ENCODE measurements around the gene PCDHA1. TPM values are rescaled to one million over a fixed set of nuclear protein-coding genes. Genes with fewer than 3 reads are reported as not detected.

The PCDHA1 gene
- polyA plus RNA-seq, 1 of the 3 experiments (the other 2 are of a cell fraction), result 0.16 TPM

- no peak for TF ChIP-seq IRF3 (IDR thresholded peaks at IDR 0.05; ENCODE audit: low read depth, low read length)
- no peak for TF ChIP-seq EZH2phosphoT487 (IDR thresholded peaks at IDR 0.05; ENCODE audit: borderline replicate concordance, low read depth)
- TF ChIP-seq POLR2AphosphoS5 (IDR thresholded peaks at IDR 0.05; ENCODE audit: low read depth, low read length), result no peak
- TF ChIP-seq USF2 (IDR thresholded peaks at IDR 0.05; ENCODE audit: borderline replicate concordance, low read depth, low read length), result no peak
Measured at GRCh38 chr5:140927228-140927573, 141.3 kb downstream of the PCDHA1 start (continued).

- ChIA-PET CTCF (interaction anchor here (0.8 to 4.6 kb wide), 6 partner anchors 8 to 105 kb away, joined by 3 to 34 read pairs (median 8); partner anchors contain the start of genes PCDHA12, PCDHA8 and PCDHAC1), POLR2A (interaction anchor here (1.5 kb wide), 1 partner anchor 9 kb away, joined by 3 read pairs; the partner anchor contains the start of gene PCDHAC1)
- 65% methylated on average over 4 of the region's 4 CpGs for WGBS (ENCODE audit: low lambda C conversion rate)
- no peak for TF ChIP-seq ZBTB33 (IDR thresholded peaks at IDR 0.05; ENCODE audit: borderline replicate concordance, low read depth)
- TF ChIP-seq POLR2AphosphoS5 (IDR thresholded peaks at IDR 0.05; ENCODE audit: low read depth, low read length), result no peak
- no peak for TF ChIP-seq GABPA (IDR thresholded peaks at IDR 0.05; ENCODE audit: low read depth)
- TF ChIP-seq IRF3 (IDR thresholded peaks at IDR 0.05; ENCODE audit: low read depth, low read length), result no peak
- TF ChIP-seq EP300 (IDR thresholded peaks at IDR 0.05; ENCODE audit: borderline replicate concordance in 1 of 2, low read depth in 1 of 2, low read length in 1 of 2), result no peak
- TF ChIP-seq EZH2phosphoT487 (IDR thresholded peaks at IDR 0.05; ENCODE audit: borderline replicate concordance, low read depth), result no peak
- no peak for TF ChIP-seq MXI1 (IDR thresholded peaks at IDR 0.05; ENCODE audit: low read depth, low read length)
- Histone ChIP-seq H3K27me3 (ENCODE audit: insufficient read depth) (no peaks in the 10 kb centered on the region), H3F3A (replicated peaks; ENCODE audit: insufficient read depth) (no peaks in the 10 kb centered on the region), H2AFZ (ENCODE audit: low read depth) (no peak overlapping the region), H3K27ac (ENCODE audit: low read depth in 2 of 2, low read length in 1 of 2) (no peak overlapping the region), H3K4me1 (ENCODE audit: control insufficient read depth in 1 of 2, insufficient read depth in 2 of 2, low read depth in 1 of 2, low read length in 1 of 2) (no peaks in the 10 kb centered on the region; a peak in 1 of 4 replicates), H3K9me2 (no peaks in the 10 kb centered on the region), H3K9ac (no peak overlapping the region), H3K4me3 (ENCODE audit: low read depth in 2 of 2, low read length in 1 of 2) (no peak overlapping the region), H3K4me2 (no peak overlapping the region), H3K9me3 (no peaks in the 10 kb centered on the region), H3K79me2 (ENCODE audit: insufficient read depth) (no peaks in the 10 kb centered on the region), H4K20me1 (ENCODE audit: insufficient read depth) (no peaks in the 10 kb centered on the region), H3K36me3 (replicated peaks in 1 of 2; ENCODE audit: control insufficient read depth in 1 of 2, insufficient read depth in 2 of 2, low read length in 1 of 2) (no peaks in the 10 kb centered on the region)
- DNase-seq, result no peak
Measured at GRCh38 chr5:140934964-140935606, 149.1 kb downstream of the PCDHA1 start.
